Measurements from ENCODE around the gene EEFSEC.

DNA sequence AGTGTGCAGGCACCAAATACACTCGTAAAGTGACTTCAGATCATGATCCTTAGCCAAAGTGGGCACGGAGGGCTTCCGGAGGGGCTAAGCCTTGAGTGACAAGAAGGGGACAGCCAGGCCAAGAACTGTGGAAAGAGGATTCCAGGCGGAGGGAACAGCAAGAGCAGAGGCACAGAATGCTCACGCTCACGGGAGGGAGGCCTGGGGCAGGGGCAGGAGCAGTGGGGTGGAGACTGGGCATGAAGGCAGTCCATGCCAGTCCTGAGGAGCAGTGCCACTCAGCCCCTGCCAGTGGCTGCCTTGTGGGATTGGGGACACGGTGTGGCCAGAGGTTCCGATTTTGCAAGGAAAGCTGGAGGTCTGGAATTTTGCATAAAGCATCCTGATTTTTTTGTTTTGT lies 277.4 kb downstream of the EEFSEC start:
- TF ChIP-seq EZH2 (IDR thresholded peaks at IDR 0.05; ENCODE audit: low read length, unreplicated experiment) (no peak), EZH2phosphoT487 (IDR thresholded peaks at IDR 0.05; ENCODE audit: borderline replicate concordance, low read length) (no peak)
- TF ChIP-seq, protein P1, sequence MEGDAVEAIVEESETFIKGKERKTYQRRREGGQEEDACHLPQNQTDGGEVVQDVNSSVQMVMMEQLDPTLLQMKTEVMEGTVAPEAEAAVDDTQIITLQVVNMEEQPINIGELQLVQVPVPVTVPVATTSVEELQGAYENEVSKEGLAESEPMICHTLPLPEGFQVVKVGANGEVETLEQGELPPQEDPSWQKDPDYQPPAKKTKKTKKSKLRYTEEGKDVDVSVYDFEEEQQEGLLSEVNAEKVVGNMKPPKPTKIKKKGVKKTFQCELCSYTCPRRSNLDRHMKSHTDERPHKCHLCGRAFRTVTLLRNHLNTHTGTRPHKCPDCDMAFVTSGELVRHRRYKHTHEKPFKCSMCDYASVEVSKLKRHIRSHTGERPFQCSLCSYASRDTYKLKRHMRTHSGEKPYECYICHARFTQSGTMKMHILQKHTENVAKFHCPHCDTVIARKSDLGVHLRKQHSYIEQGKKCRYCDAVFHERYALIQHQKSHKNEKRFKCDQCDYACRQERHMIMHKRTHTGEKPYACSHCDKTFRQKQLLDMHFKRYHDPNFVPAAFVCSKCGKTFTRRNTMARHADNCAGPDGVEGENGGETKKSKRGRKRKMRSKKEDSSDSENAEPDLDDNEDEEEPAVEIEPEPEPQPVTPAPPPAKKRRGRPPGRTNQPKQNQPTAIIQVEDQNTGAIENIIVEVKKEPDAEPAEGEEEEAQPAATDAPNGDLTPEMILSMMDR (conservative IDR thresholded peaks at IDR 0.05; ENCODE audit: low read depth, low read length), result no peak

Data from PC-3 (cell line).